Measurements from ENCODE around the gene RLN3. TPM values are rescaled to one million over a fixed set of nuclear protein-coding genes. Genes with fewer than 3 reads are reported as not detected.

Gene RLN3
- total and polyA plus RNA-seq, 9 of the 15 experiments (the other 6 are each of a cell fraction or from before 2014, with no cell fraction given): 0.31 to 1.2 (median 0.71) TPM; not detected in 6

GRCh38 chr19:14027856-14028450 is at the start of gene RLN3 (continued):
- TF ChIP-seq PBX2 (CRISPR knock-in tag; IDR thresholded peaks at IDR 0.05; ENCODE audit: low read depth) (no peak), PBX2 (tag; conservative IDR thresholded peaks at IDR 0.05; ENCODE audit: low read depth) (no peak), SRSF1 (IDR thresholded peaks at IDR 0.05; ENCODE audit: low read depth, low read length) (no peak), ZBTB26 (CRISPR knock-in tag; IDR thresholded peaks at IDR 0.05) (no peak), KLF16 (IDR thresholded peaks at IDR 0.05) (0 out of 2 replicates have a peak, but pooled peaks have one; percentile 36), ZFX (CRISPR knock-in tag; IDR thresholded peaks at IDR 0.05) (0 out of 2 replicates have a peak, but pooled peaks have one; percentile 21), EZH2 (IDR thresholded peaks at IDR 0.05; ENCODE audit: borderline replicate concordance, low read depth, low read length) (no peak), ZKSCAN8 (CRISPR knock-in tag; IDR thresholded peaks at IDR 0.05) (no peak), ZNF740 (CRISPR knock-in tag; IDR thresholded peaks at IDR 0.05) (peak; percentile 91), ZNF740 (tag; IDR thresholded peaks at IDR 0.05) (peak in 1 of 2 experiments; percentile 60; a peak in 2 of 4 replicates), FOXM1 (IDR thresholded peaks at IDR 0.05; ENCODE audit: low read depth) (peak; percentile 32; the same call in 1 of the 2 replicates), FOXM1 (CRISPR knock-in tag; IDR thresholded peaks at IDR 0.05; ENCODE audit: low read depth) (no peak; the same call in 1 of the 2 replicates), MAFF (IDR thresholded peaks at IDR 0.05; ENCODE audit: low read length) (no peak), U2AF1 (optimal IDR thresholded peaks at IDR 0.05; ENCODE audit: low read depth, low read length) (no peak), UBTF (IDR thresholded peaks at IDR 0.05; ENCODE audit: borderline replicate concordance in 1 of 2, low read depth in 2 of 2, low read length in 2 of 2) (0 out of 4 replicates have a peak, but pooled peaks of 1 of the 2 experiments have one; percentile 67), TCF7 (IDR thresholded peaks at IDR 0.05; ENCODE audit: borderline replicate concordance) (0 out of 2 replicates have a peak, but pooled peaks have one; percentile 42), IRF1 (CRISPR knock-in tag; IDR thresholded peaks at IDR 0.05; ENCODE audit: borderline replicate concordance) (no peak)

Measured in K562 (cell line).